HCT116 (cell line): ENCODE measurements around the gene RPLP2. TPM values are rescaled to one million over a fixed set of nuclear protein-coding genes. Genes with fewer than 3 reads are reported as not detected.

Experiments
- ATAC-seq: fragments of 200-7000 bp; cut with Tn5 transposase; 2 replicates; pipeline ENCODE4 v1.9.1; 2020; ENCODE audit warnings: mild to moderate bottlenecking, moderate library complexity
- BruUV-seq: library from RNA; stranded (reverse); fragments of 400-500 nt; replicated peaks from 2 replicates; lab custom pipeline; 2021; lab: Mats Ljungman, UMichigan
- CTCF ChIA-PET: fragments of 300-600 bp; sonication (Branson Sonifier 250); formaldehyde crosslinking; loops from one replicate; lab custom pipeline; 2021; ENCODE audit warnings: antibody characterized with exemption; lab: Charles Lee
- POLR2A ChIA-PET: fragments of 300-600, 350-600 bp; sonication (Branson Sonifier 250); formaldehyde crosslinking; loops from one replicate; lab custom pipeline; 2021; ENCODE audit warnings: antibody characterized with exemption; lab: Charles Lee
- RAD21 ChIA-PET, 2 experiments: fragments of 300-600 bp; sonication (Branson Sonifier 250); formaldehyde crosslinking; loops; one replicate each; lab custom pipeline; 2023; ENCODE audit warnings: low total read pairs in 2 of 2; ENCODE audit not compliant: uncharacterized antibody in 2 of 2, unreplicated experiment in 2 of 2, low non-redundant PET in 1 of 2; lab: Charles Lee
- DNase-seq: peaks from one replicate; pipeline ENCODE4 v3.0.0-alpha.2; 2010; ENCODE audit warnings: low read depth, low spot score
- H2AFZ ChIP-seq: fragments of 200-600 bp; shearing (Covaris generic), sonication (generic); 2 replicates; pipeline ENCODE4 v1.6.1; 2017; ENCODE audit warnings: low read depth, mixed run types, mixed read lengths, antibody characterized with exemption, low read length; ENCODE audit not compliant: poor library complexity, severe bottlenecking
- H3K27ac ChIP-seq: 2 replicates; pipeline ENCODE4 v1.5.1; 2012; ENCODE audit warnings: low read depth, low read length
- H3K27me3 ChIP-seq: fragments of 200-600 bp; sonication (generic); 2 replicates; pipeline ENCODE4 v1.6.1; 2016; ENCODE audit warnings: mixed run types, low read length, mixed read lengths; ENCODE audit not compliant: insufficient read depth
- H3K36me3 ChIP-seq, 2 experiments: fragments of 200-500 bp in 1 of 2; fragments of 200-600 bp in 1 of 2; sonication (Bioruptor generic) in 1 of 2; sonication (generic) in 1 of 2; 2 replicates each; pipeline versions ENCODE4 v1.5.1 to v1.6.1; 2014 to 2016; ENCODE audit warnings: low read length in 2 of 2, inconsistent platforms in 1 of 2, mixed read lengths in 1 of 2, mixed run types in 1 of 2; ENCODE audit not compliant: insufficient read depth in 2 of 2, control insufficient read depth in 1 of 2
- H3K4me1 ChIP-seq, 2 experiments: fragments of 200-600 bp in 1 of 2; sonication (generic) in 1 of 2; 2 replicates each; pipeline versions ENCODE4 v1.5.1 to v1.6.1; 2012 to 2017; ENCODE audit warnings: low read length in 2 of 2, inconsistent platforms in 1 of 2, mild to moderate bottlenecking in 1 of 2, mixed read lengths in 1 of 2, mixed run types in 1 of 2, moderate library complexity in 1 of 2; ENCODE audit not compliant: insufficient read depth in 2 of 2, control insufficient read depth in 1 of 2
- H3K4me2 ChIP-seq: fragments of 200-600 bp; sonication (generic); 2 replicates; pipeline ENCODE4 v1.6.1; 2017; ENCODE audit warnings: mixed run types, low read length, mixed read lengths
- H3K4me3 ChIP-seq, 2 experiments: fragments of 200-600 bp in 1 of 2; sonication (generic) in 1 of 2; replicated peaks in 1 of 2; 2 replicates each; pipeline ENCODE4 v1.5.1; 2011 to 2016; ENCODE audit warnings: low read length in 2 of 2, control low read depth in 1 of 2, low read depth in 1 of 2, mild to moderate bottlenecking in 1 of 2, mixed read lengths in 1 of 2, mixed run types in 1 of 2
- H3K79me2 ChIP-seq: fragments of 200-600 bp; sonication (generic); 2 replicates; pipeline ENCODE4 v1.6.1; 2017; ENCODE audit warnings: mild to moderate bottlenecking, mixed run types, low read length, moderate library complexity, mixed read lengths; ENCODE audit not compliant: insufficient read depth
- H3K9ac ChIP-seq: fragments of 200-600 bp; sonication (generic); 2 replicates; pipeline ENCODE4 v1.6.1; 2016; ENCODE audit warnings: low read length, mixed read lengths
- H3K9me2 ChIP-seq: fragments of 200-600 bp; sonication (generic), shearing (Covaris generic); 2 replicates; pipeline ENCODE4 v1.6.1; 2017; ENCODE audit warnings: mixed run types, mild to moderate bottlenecking, moderate library complexity; ENCODE audit not compliant: insufficient read depth
- H3K9me3 ChIP-seq, 2 experiments: fragments of 200-500 bp in 1 of 2; fragments of 200-600 bp in 1 of 2; sonication (Bioruptor generic) in 1 of 2; sonication (generic) in 1 of 2; 2 replicates each; pipeline ENCODE4 v1.6.1; 2014 to 2017; ENCODE audit warnings: low read length in 2 of 2, mixed read lengths in 2 of 2, inconsistent platforms in 1 of 2, low read depth in 1 of 2, mild to moderate bottlenecking in 1 of 2, mixed run types in 1 of 2, moderate library complexity in 1 of 2; ENCODE audit not compliant: control insufficient read depth in 1 of 2, insufficient read depth in 1 of 2
- H4K20me1 ChIP-seq: fragments of 200-600 bp; sonication (generic), shearing (Covaris generic); 2 replicates; pipeline ENCODE4 v1.6.1; 2017; ENCODE audit warnings: mixed run types, mild to moderate bottlenecking, moderate library complexity; ENCODE audit not compliant: insufficient read depth
- EGR1 ChIP-seq: IDR thresholded peaks from 2 replicates; pipeline ENCODE4 v1.6.1; 2012; ENCODE audit warnings: low read depth
- ELF1 ChIP-seq: IDR thresholded peaks from 2 replicates; pipeline ENCODE4 v1.6.1; 2012; ENCODE audit warnings: low read depth, borderline replicate concordance
- EZH2 ChIP-seq: fragments of 200-600 bp; sonication (generic); IDR thresholded peaks from 2 replicates; pipeline ENCODE4 v1.6.1; 2017; ENCODE audit warnings: antibody characterized with exemption, mixed run types
- JUND ChIP-seq: IDR thresholded peaks from 2 replicates; pipeline ENCODE4 v1.6.1; 2012
- POLR2A ChIP-seq: IDR thresholded peaks from 2 replicates; pipeline ENCODE4 v1.7.0; 2011; ENCODE audit warnings: borderline replicate concordance; ENCODE audit not compliant: insufficient read depth, insufficient read length; ENCODE audit errors: extremely low read depth
- POLR2AphosphoS5 ChIP-seq: IDR thresholded peaks from 2 replicates; pipeline ENCODE4 v1.6.1; 2011; ENCODE audit warnings: mild to moderate bottlenecking, low read depth, low read length, moderate library complexity
- SIN3A ChIP-seq: IDR thresholded peaks from 2 replicates; pipeline ENCODE4 v1.6.1; 2012; ENCODE audit warnings: low read depth
- SP1 ChIP-seq: IDR thresholded peaks from 2 replicates; pipeline ENCODE4 v1.6.1; 2012; ENCODE audit warnings: low read depth
- ZNF274 ChIP-seq: fragments of 200-500 bp; sonication (Bioruptor generic); IDR thresholded peaks from 2 replicates; pipeline ENCODE4 v1.6.1; 2014; ENCODE audit warnings: mild to moderate bottlenecking, low read depth, low read length, inconsistent platforms
- intact Hi-C: fragments of 100-400 bp; cut with micrococcal nuclease; formaldehyde crosslinking; loops from 2 replicates; pipeline ENCODE4 v1.10.0; 2022
- total RNA-seq: library from RNA; stranded (reverse); gene quantifications from one replicate; pipeline ENCODE4 v1.2.1, GENCODE V29; 2021; ENCODE audit not compliant: unreplicated experiment
- TF ChIP-seq, protein P1 (sequence below), 3 experiments: fragments of 200-600 bp in 1 of 3; sonication (generic) in 1 of 3; IDR thresholded peaks in 2 of 3; conservative IDR thresholded peaks in 1 of 3; 2 replicates each; pipeline ENCODE4 v1.5.1; 2012 to 2017; ENCODE audit warnings: low read depth in 2 of 3, low read length in 2 of 3, antibody characterized with exemption in 1 of 3, borderline replicate concordance in 1 of 3, control low read depth in 1 of 3, mild to moderate bottlenecking in 1 of 3, mixed read lengths in 1 of 3, mixed run types in 1 of 3, moderate library complexity in 1 of 3; ENCODE audit not compliant: insufficient read depth in 1 of 3

The RPLP2 gene
- total RNA-seq, 1 experiment from 2014 or later = 3,615 TPM

DNA sequence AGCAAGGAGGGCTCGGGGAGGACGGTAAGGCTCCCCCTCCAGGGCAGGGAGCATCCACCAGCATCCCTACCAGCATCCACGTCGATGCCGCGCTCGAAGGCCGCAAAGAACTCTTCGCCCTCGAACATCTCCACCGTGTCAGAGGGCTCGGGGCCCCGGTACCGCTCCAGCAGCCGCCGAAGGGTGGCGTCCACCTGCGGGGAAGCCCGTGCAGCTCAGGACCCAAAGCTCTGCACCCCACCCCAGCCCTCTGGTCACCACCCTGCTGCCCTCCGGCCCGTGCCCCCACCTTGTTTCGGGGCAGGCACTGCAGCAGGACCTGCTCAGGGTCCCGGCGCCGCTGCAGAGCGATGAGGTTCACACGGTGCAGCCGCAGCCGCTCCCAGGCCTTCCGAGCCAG, 9.3 kb upstream of the RPLP2 start:
- Histone ChIP-seq H3K9me3 (no peaks in the 10 kb centered on the region), H3K27ac (no peak overlapping the region), H3K27me3 (no peaks in the 10 kb centered on the region), H3K4me3 (no peak overlapping the region), H3K9ac (no peak overlapping the region), H3K4me2 (no peak overlapping the region), H4K20me1 (no peaks in the 10 kb centered on the region), H2AFZ (no peak overlapping the region), H3K9me2 (no peaks in the 10 kb centered on the region), H3K4me1 (peaks cover 26 to 46% of the 10 kb centered on the region in 2 experiments), H3K36me3 (peaks cover 0 to 9% of the 10 kb centered on the region in 2 experiments; a peak in 1 of 4 replicates), H3K79me2 (peaks cover 32% of the 10 kb centered on the region)
- no TSS peak for BruUV-seq
- intact Hi-C loops = no loop called here
- ChIA-PET RAD21 (no interaction called here), CTCF (interaction anchor here (0.8 kb wide), 1 partner anchor 9 kb away, joined by 3 read pairs; the partner anchor contains the start of gene RPLP2), POLR2A (no interaction called here)
- TF ChIP-seq POLR2AphosphoS5 (no peak), SP1 (no peak), SIN3A (no peak), EZH2 (no peak), ZNF274 (no peak)
- no peak for ATAC-seq
- no peak for DNase-seq

DNA sequence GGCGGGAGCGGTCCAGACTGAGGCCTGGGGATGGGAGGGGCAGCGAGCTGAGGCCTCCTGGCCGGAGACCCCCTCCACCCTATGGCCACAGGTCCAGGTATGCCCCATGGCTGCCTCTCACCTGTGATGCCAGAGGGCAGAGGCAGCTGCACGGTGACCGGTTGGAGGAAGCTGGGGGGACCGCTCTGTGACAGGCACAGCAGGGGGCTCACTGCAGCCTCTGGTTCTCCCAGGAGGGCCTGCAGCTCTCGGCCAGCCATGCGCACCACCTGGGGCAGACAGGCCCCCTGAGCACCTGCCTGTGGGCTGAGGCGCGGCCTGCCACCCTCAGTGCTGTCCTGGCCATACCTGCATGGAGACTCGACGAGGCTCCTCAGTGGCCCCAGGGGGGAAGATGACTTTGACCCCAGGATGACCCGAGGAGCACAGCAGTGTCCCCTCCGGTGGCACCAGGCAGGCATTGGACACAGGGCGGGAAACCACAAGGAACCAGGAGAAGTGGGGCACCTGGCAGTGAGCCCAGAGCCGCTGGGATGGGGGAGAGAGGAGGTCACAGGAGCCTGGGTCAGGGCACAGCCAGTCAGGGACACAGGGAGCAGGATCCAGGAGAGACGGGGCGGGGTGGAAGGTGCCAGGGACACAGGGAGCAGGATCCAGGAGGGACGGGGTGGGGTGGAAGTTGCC, 8.5 kb upstream of the RPLP2 start:
- no peaks in the 10 kb centered on the region for H3K9me3 ChIP-seq
- no peaks in the 10 kb centered on the region for H3K9me2 ChIP-seq
- ChIA-PET CTCF (interaction anchor here (0.8 kb wide), 1 partner anchor 8 kb away, joined by 3 read pairs; the partner anchor contains the start of gene RPLP2), POLR2A (no interaction called here), RAD21 (no interaction called here)
- peaks cover 29 to 40% of the 10 kb centered on the region in 2 experiments for H3K4me1 ChIP-seq
- no TSS peak for BruUV-seq
- H2AFZ ChIP-seq = no peak overlapping the region
- TF ChIP-seq ELF1 (no peak), EGR1 (no peak), JUND (no peak), POLR2A (no peak)
- TF ChIP-seq, protein P1, sequence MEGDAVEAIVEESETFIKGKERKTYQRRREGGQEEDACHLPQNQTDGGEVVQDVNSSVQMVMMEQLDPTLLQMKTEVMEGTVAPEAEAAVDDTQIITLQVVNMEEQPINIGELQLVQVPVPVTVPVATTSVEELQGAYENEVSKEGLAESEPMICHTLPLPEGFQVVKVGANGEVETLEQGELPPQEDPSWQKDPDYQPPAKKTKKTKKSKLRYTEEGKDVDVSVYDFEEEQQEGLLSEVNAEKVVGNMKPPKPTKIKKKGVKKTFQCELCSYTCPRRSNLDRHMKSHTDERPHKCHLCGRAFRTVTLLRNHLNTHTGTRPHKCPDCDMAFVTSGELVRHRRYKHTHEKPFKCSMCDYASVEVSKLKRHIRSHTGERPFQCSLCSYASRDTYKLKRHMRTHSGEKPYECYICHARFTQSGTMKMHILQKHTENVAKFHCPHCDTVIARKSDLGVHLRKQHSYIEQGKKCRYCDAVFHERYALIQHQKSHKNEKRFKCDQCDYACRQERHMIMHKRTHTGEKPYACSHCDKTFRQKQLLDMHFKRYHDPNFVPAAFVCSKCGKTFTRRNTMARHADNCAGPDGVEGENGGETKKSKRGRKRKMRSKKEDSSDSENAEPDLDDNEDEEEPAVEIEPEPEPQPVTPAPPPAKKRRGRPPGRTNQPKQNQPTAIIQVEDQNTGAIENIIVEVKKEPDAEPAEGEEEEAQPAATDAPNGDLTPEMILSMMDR (IDR thresholded peaks at IDR 0.05 in 2 of 3, conservative IDR thresholded peaks at IDR 0.05 in 1 of 3; ENCODE audit: borderline replicate concordance in 1 of 3, insufficient read depth in 1 of 3, low read depth in 2 of 3, low read length in 2 of 3) = no peak
- H3K27ac ChIP-seq = no peak overlapping the region; the same call in 1 of the 2 replicates
- DNase-seq (no peak), ATAC-seq (no peak)
- intact Hi-C loops = no loop called here
- H3K79me2 ChIP-seq = peaks cover 26% of the 10 kb centered on the region
- no peak overlapping the region for H3K4me2 ChIP-seq
- H3K9ac ChIP-seq = no peak overlapping the region
- H3K36me3 ChIP-seq = peaks cover 0 to 9% of the 10 kb centered on the region in 2 experiments; a peak in 1 of 4 replicates
- no peaks in the 10 kb centered on the region for H4K20me1 ChIP-seq
- no peaks in the 10 kb centered on the region for H3K27me3 ChIP-seq
- no peak overlapping the region for H3K4me3 ChIP-seq
